ENCODE measurements around the gene TUT1. TPM values are rescaled to one million over a fixed set of nuclear protein-coding genes. Genes with fewer than 3 reads are reported as not detected.

TUT1 gene
- total and polyA plus RNA-seq, 2 donors from 2014 or later = 18.7 to 29.5 TPM

DNA sequence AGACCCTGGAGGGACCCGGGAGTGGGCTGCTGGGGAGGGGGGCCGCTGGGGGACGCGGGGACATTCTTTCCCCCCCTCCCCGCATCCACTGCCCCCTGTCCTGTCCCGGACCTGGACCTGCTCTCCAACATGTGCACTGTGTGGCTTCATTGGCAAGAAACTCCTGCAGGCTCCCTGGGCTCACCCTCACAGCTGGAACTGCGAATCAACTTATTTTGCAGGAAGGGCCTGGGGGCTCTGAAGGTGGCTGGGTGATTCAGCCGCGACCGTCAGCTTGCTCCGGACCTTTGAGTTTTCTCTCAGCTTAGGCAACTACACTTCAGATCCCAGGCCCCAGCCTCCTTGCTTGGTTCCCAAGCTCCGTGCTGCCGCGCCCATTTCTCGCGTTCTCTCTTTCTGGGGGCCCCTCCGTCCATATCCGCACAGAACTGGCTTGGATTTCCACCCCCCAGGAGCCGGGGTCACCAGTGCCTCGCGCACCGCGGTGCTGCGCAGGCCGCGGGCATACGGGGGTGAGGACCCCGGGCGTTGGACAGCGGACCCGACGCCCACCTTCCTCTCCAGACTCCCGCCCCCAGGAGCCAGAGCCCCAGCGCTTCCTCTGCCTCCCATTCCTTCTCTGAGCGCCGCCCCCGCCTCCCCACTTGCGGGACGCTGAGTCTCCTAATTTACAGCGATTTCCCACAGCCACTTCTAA lies 44.2 kb downstream of the TUT1 start:
- peak in 4 of 5 donors; percentile 67 to 84 (median 75) for DNase-seq
- Histone ChIP-seq H3K36me3 (ENCODE audit: control insufficient read depth in 2 of 3, insufficient read depth in 3 of 3, low read length in 3 of 3) (no peaks in the 10 kb centered on the region), H3K4me1 (ENCODE audit: control insufficient read depth in 2 of 3, insufficient read depth in 2 of 3, low read depth in 1 of 3, low read length in 3 of 3) (peaks cover 0 to 37% (median 22%) of the 10 kb centered on the region in 3 donors), H3K9ac (ENCODE audit: low read length in 3 of 3) (peak overlapping the region in 2 of 3 donors; percentile 57 to 86), H3K27ac (ENCODE audit: low read depth in 2 of 2, low read length in 2 of 2) (peak overlapping the region; percentile 81 to 97), H3K27me3 (ENCODE audit: control insufficient read depth, insufficient read depth, low read length) (no peaks in the 10 kb centered on the region), H3K4me3 (ENCODE audit: low read length in 3 of 3) (peak overlapping the region; percentile 12 to 90 (median 66)), H3K9me3 (ENCODE audit: control insufficient read depth in 2 of 3, insufficient read depth in 1 of 3, low read length in 3 of 3) (no peaks in the 10 kb centered on the region)
- intact Hi-C loops (cut with DNase I) = loop anchor here (10.0 kb wide), 1 partner anchor 122 kb away; no protein-coding TSS in a partner anchor
- TF ChIP-seq CTCF (IDR thresholded peaks at IDR 0.05; ENCODE audit: borderline replicate concordance, extremely low read depth, insufficient read depth) = no peak
- FAIRE-seq = no peak

DNA sequence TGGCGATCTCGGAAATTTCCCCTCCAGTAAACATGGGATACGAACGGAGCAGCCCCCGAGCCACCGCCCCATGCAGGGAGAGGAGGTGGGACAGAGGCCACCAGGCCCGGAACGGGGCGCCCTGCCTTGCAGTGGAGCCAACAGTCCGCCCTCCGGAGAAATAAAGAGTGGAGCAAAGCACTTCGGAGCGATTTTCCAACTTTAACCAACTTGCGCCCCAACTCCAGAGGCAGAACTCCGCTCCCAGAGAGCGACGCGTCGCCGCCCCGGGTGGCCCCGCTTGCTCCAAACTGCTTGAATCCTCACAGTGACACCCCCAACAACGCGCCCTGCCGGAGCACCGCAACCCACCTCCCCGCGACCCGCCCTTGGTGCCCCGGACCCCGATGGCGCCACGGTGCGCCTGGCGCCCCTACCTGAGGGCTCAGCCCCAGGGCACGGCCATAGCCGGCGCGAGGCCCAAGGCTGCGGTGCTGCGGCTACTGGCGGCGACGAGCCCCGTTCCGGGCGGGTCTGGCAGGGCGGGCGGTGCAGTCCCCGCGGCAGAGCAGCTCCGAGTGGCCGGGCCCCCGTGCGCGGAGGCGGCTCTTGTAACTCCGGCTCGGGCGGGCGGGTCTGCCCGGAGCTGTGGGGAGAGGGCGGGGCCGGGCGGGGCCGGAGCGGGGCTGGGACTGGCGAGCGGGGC lies 44.9 kb downstream of the TUT1 start, which contains the start of gene AHNAK:
Gene AHNAK (minus strand): TSS at position 563 of the 685 bp plus-strand sequence. CDS start 10,708 bp downstream, outside the sequence.
- Histone ChIP-seq H3K27me3 (ENCODE audit: control insufficient read depth, insufficient read depth, low read length) (no peaks in the 10 kb centered on the region), H3K4me1 (ENCODE audit: control insufficient read depth in 2 of 3, insufficient read depth in 2 of 3, low read depth in 1 of 3, low read length in 3 of 3) (peaks cover 0 to 35% (median 23%) of the 10 kb centered on the region in 3 donors), H3K36me3 (ENCODE audit: control insufficient read depth in 2 of 3, insufficient read depth in 3 of 3, low read length in 3 of 3) (no peaks in the 10 kb centered on the region), H3K9me3 (ENCODE audit: control insufficient read depth in 2 of 3, insufficient read depth in 1 of 3, low read length in 3 of 3) (no peaks in the 10 kb centered on the region), H3K4me3 (ENCODE audit: low read length in 3 of 3) (peak within 1 kb of the TSS; percentile 85 to 90 (median 90)), H3K27ac (ENCODE audit: low read depth in 2 of 2, low read length in 2 of 2) (peak within 1 kb of the TSS; percentile 97 to 99), H3K9ac (ENCODE audit: low read length in 3 of 3) (peak within 1 kb of the TSS; percentile 65 to 97 (median 90))
- peak; percentile 59 to 96 (median 89) for DNase-seq
- no peak for TF ChIP-seq CTCF (IDR thresholded peaks at IDR 0.05; ENCODE audit: borderline replicate concordance, extremely low read depth, insufficient read depth)
- intact Hi-C loops (cut with DNase I) = loop anchor here (10.0 kb wide), 1 partner anchor 122 kb away; no protein-coding TSS in a partner anchor
- no peak for FAIRE-seq

- Histone ChIP-seq H3K9me3 (ENCODE audit: control insufficient read depth in 2 of 3, insufficient read depth in 1 of 3, low read length in 3 of 3) (no peaks in the 10 kb centered on the region), H3K36me3 (ENCODE audit: control insufficient read depth in 2 of 3, insufficient read depth in 3 of 3, low read length in 3 of 3) (no peaks in the 10 kb centered on the region), H3K4me1 (ENCODE audit: control insufficient read depth in 2 of 3, insufficient read depth in 2 of 3, low read depth in 1 of 3, low read length in 3 of 3) (peaks cover 0 to 42% (median 28%) of the 10 kb centered on the region in 3 donors), H3K27ac (ENCODE audit: low read depth in 2 of 2, low read length in 2 of 2) (peak overlapping the region; percentile 97 to 99), H3K4me3 (ENCODE audit: low read length in 3 of 3) (peak overlapping the region; percentile 85 to 90 (median 90)), H3K9ac (ENCODE audit: low read length in 3 of 3) (peak overlapping the region; percentile 65 to 97 (median 90)), H3K27me3 (ENCODE audit: control insufficient read depth, insufficient read depth, low read length) (no peaks in the 10 kb centered on the region)
- no peak for TF ChIP-seq CTCF (IDR thresholded peaks at IDR 0.05; ENCODE audit: borderline replicate concordance, extremely low read depth, insufficient read depth)
- DNase-seq (peak; percentile 95 to 98 (median 97)), FAIRE-seq (no peak)
- intact Hi-C loops (cut with DNase I) = loop anchor here (10.0 kb wide), 1 partner anchor 121 kb away; no protein-coding TSS in a partner anchor
These were observed 45.7 kb downstream of the TUT1 start for GRCh38 chr11:62545437-62546243.
